A549 (cell line): Measurements from ENCODE around the gene C3orf22.

Source experiments
- CHD4 ChIP-seq: fragments of 200-600 bp; sonication (generic); IDR thresholded peaks from 2 replicates; pipeline ENCODE4 v1.6.1; 2016; ENCODE audit warnings: antibody characterized with exemption, mild to moderate bottlenecking, borderline replicate concordance
- CTCF ChIP-seq: fragments of >200 bp; sonication (Bioruptor Twin); formaldehyde crosslinking; IDR thresholded peaks from 3 replicates; pipeline ENCODE4 v1.5.1; 2016
- EP300 ChIP-seq, 2 experiments: fragments of >200 bp; sonication (Bioruptor Twin); formaldehyde crosslinking; IDR thresholded peaks; 2 replicates in 1 of 2; 3 replicates in 1 of 2; pipeline ENCODE4 v1.6.1; 2016 to 2017
- HMGXB4 ChIP-seq: fragments of 250-450 bp; sonication (Bioruptor Pico); IDR thresholded peaks from 2 replicates; pipeline ENCODE4 v1.5.0; 2021; ENCODE audit warnings: mild to moderate bottlenecking, moderate library complexity, borderline replicate concordance
- MAFK ChIP-seq: fragments of 450-650 bp; IDR thresholded peaks from 2 replicates; pipeline ENCODE4 v1.6.1; 2014; ENCODE audit not compliant: partially characterized antibody
- MAX ChIP-seq: IDR thresholded peaks from 2 replicates; pipeline ENCODE4 v1.6.1; 2012
- RCOR1 ChIP-seq: fragments of 150-350 bp; IDR thresholded peaks from 2 replicates; pipeline ENCODE4 v1.6.1; 2014; ENCODE audit warnings: antibody characterized with exemption, low read length, low read depth
- SREBF2 ChIP-seq: fragments of 450-650 bp; IDR thresholded peaks from 2 replicates; pipeline ENCODE4 v1.6.1; 2014; ENCODE audit warnings: mild to moderate bottlenecking, moderate library complexity

DNA sequence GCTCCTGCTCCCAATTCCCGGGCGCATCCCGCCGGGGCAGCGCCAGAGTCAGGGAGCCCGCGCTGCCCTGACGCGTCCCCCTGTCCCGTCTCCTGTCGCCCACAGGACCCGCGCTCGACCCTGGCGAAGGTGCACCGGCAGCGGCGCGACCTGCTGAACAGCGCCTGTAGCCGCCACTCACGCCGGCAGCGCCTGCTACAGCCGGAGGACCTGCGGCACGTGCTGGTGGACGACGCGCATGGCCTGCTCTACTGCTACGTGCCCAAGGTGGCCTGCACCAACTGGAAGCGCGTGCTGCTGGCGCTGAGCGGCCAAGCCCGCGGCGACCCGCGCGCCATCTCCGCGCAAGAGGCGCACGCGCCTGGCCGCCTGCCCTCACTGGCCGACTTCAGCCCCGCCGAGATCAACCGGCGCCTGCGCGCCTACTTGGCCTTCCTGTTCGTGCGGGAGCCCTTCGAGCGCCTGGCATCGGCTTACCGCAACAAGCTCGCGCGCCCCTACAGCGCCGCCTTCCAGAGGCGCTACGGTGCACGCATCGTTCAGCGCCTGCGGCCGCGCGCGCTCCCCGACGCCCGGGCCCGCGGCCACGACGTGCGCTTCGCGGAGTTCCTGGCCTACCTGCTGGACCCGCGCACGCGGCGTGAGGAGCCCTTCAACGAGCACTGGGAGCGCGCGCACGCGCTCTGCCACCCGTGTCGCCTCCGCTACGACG lies 16.9 kb downstream of the C3orf22 start:
- TF ChIP-seq SREBF2 = no peak
- no peak for TF ChIP-seq RCOR1
- TF ChIP-seq CHD4 = no peak
- no peak for TF ChIP-seq MAX
- no peak for TF ChIP-seq HMGXB4
- TF ChIP-seq MAFK = no peak
- no peak for TF ChIP-seq EP300 (IDR thresholded peaks at IDR 0.05)
- TF ChIP-seq CTCF = no peak
